Ishikawa (cell line): ENCODE data around the gene SEC14L5.

Experiments
- CEBPB ChIP-seq: IDR thresholded peaks from 2 replicates; pipeline ENCODE4 v1.6.1; 2012
- CREB1 ChIP-seq: IDR thresholded peaks from 2 replicates; pipeline ENCODE4 v1.6.1; 2012; ENCODE audit warnings: low read depth
- EGR1 ChIP-seq: IDR thresholded peaks from 2 replicates; pipeline ENCODE4 v1.6.1; 2012
- EP300 ChIP-seq: IDR thresholded peaks from 2 replicates; pipeline ENCODE4 v1.6.1; 2012; ENCODE audit warnings: borderline replicate concordance
- FOXM1 ChIP-seq: IDR thresholded peaks from 2 replicates; pipeline ENCODE4 v1.6.1; 2012; ENCODE audit warnings: low read depth, borderline replicate concordance
- NFIC ChIP-seq: IDR thresholded peaks from 2 replicates; pipeline ENCODE4 v1.6.1; 2012
- RAD21 ChIP-seq: IDR thresholded peaks from 2 replicates; pipeline ENCODE4 v1.6.1; 2012; ENCODE audit warnings: low read depth
- REST ChIP-seq: IDR thresholded peaks from 2 replicates; pipeline ENCODE4 v1.6.1; 2012; ENCODE audit warnings: low read depth, mild to moderate bottlenecking
- TAF1 ChIP-seq: IDR thresholded peaks from 2 replicates; pipeline ENCODE4 v1.6.1; 2012; ENCODE audit warnings: low read depth, mild to moderate bottlenecking
- TCF12 ChIP-seq: IDR thresholded peaks from 2 replicates; pipeline ENCODE4 v1.6.1; 2012; ENCODE audit warnings: low read depth
- TEAD4 ChIP-seq: IDR thresholded peaks from 2 replicates; pipeline ENCODE4 v1.6.1; 2012
- YY1 ChIP-seq: IDR thresholded peaks from 2 replicates; pipeline ENCODE4 v1.6.1; 2012; ENCODE audit warnings: low read depth
- ZBTB7A ChIP-seq: IDR thresholded peaks from 2 replicates; pipeline ENCODE4 v1.6.1; 2012; ENCODE audit warnings: low read depth
- TF ChIP-seq, protein P1 (sequence below): IDR thresholded peaks from 2 replicates; pipeline ENCODE4 v1.6.1; 2012
- TF ChIP-seq, protein P2 (sequence below): IDR thresholded peaks from 2 replicates; pipeline ENCODE4 v1.6.1; 2012

Gene SEC14L5

DNA sequence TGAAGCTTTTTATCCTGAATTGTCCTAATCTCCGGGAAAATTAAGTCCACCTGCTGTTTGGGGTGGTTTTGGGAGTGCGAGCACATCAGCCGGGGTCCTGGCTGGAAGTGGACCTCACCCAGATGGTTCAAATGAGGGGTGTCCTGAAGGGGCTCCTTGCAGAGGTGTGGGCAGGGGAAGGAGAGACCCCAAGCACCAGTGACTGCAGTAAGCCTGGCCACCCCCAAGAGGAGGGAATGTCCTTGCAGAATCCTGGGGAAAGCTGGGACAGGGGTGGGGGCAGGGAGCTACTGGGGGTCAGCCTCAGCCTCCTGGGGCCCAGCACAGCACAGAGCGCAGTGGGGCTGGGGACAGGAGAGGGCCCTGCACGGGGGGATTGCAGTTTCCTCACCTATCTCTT is 46.2 kb downstream of the SEC14L5 start:
- no peak for TF ChIP-seq YY1
- no peak for TF ChIP-seq FOXM1
- no peak for TF ChIP-seq EGR1
- TF ChIP-seq, protein P1, sequence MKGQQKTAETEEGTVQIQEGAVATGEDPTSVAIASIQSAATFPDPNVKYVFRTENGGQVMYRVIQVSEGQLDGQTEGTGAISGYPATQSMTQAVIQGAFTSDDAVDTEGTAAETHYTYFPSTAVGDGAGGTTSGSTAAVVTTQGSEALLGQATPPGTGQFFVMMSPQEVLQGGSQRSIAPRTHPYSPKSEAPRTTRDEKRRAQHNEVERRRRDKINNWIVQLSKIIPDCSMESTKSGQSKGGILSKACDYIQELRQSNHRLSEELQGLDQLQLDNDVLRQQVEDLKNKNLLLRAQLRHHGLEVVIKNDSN, result no peak
- no peak for TF ChIP-seq CEBPB
- no peak for TF ChIP-seq TAF1
- no peak for TF ChIP-seq TEAD4
- TF ChIP-seq REST, result no peak

DNA sequence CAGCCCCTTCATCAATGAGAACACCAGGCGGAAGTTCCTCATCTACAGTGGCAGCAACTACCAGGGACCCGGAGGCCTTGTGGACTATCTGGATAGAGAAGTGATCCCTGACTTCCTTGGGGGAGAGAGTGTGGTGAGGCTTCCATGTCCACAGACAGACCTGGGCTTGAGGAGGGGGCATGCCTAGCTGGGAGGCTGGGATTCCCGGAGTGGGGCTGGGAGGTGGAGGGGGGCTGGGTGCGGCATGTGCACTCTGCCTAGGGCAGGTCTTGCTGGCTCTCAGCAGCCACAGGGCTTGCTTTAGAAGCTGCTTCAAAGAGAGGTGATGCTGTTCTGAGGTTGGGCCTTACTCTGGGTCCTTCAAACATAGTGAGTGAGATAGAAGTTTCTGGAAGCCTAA is 47.8 kb downstream of the SEC14L5 start:
- TF ChIP-seq REST (no peak), EGR1 (no peak), EP300 (no peak), TAF1 (no peak), NFIC (no peak), RAD21 (no peak), ZBTB7A (no peak)
- TF ChIP-seq, protein P2, sequence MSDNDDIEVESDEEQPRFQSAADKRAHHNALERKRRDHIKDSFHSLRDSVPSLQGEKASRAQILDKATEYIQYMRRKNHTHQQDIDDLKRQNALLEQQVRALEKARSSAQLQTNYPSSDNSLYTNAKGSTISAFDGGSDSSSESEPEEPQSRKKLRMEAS, result no peak

DNA sequence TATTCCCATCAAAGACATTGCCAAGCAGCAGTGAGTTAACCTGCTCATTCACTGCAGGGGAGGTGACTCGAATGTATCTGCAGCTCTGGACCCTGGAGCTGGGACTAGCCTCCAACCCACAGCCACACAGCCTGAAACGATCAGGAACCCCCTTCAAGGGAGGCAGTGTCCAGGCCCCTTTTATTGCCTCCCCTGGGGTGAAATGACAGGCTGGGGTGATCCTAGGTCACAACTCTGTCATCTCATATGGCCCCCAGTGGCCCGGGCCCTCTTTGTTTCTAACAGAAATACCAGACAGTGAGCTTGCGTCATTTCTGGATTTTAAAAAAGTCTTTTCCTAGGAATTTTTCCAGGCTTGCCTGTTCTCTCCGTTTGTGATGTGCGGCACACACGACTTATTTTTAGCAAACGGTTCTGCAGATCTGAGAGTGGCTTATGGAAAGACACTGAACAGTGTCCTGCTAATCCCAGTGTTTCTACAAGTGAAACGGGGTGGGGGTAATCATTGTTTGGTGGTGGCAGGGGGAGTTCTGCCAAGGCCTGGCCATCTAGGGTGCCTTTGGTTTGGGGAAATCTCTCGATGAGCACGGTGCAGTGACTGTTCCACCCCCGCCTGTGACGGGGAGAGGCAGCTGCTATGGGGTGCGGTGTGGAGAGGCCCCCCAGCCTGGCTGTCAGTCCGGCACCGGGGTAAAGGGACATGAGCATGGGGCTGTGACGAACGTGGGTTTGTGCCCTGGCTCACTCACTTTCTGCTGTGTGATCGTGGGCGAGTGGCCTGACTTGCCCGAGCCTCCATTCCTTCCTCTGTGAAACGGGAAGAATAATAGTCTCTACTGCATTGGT is 48.4 kb downstream of the SEC14L5 start:
- TF ChIP-seq, protein P1, result no peak
- TF ChIP-seq TEAD4, result no peak
- no peak for TF ChIP-seq EP300

DNA sequence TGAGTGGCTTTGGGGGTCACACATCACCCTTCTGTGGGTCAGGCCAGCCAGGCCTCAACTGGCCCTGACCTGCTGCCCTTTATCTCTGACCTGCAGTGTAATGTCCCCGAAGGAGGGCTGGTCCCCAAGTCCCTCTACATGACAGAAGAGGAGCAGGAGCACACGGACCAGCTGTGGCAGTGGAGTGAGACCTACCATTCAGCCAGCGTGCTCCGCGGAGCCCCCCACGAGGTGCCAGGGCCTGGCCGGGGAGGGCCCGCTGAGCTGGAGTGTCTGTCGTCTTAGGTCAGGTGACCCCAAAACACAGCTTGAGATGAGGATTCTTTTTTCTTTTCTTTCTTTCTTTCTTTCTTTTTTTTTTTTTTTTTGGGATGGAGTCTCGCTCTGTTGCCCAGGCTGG is 49.1 kb downstream of the SEC14L5 start:
- TF ChIP-seq TCF12, result no peak
- no peak for TF ChIP-seq ZBTB7A
- TF ChIP-seq TAF1, result no peak
- TF ChIP-seq FOXM1, result no peak
- TF ChIP-seq YY1, result no peak
- TF ChIP-seq CEBPB, result no peak
- no peak for TF ChIP-seq EP300
- no peak for TF ChIP-seq REST
- TF ChIP-seq EGR1, result no peak
- TF ChIP-seq NFIC, result no peak
- TF ChIP-seq, protein P1, result no peak
- no peak for TF ChIP-seq TEAD4
- TF ChIP-seq CREB1, result no peak
- TF ChIP-seq, protein P2, result no peak
- TF ChIP-seq RAD21, result no peak

DNA sequence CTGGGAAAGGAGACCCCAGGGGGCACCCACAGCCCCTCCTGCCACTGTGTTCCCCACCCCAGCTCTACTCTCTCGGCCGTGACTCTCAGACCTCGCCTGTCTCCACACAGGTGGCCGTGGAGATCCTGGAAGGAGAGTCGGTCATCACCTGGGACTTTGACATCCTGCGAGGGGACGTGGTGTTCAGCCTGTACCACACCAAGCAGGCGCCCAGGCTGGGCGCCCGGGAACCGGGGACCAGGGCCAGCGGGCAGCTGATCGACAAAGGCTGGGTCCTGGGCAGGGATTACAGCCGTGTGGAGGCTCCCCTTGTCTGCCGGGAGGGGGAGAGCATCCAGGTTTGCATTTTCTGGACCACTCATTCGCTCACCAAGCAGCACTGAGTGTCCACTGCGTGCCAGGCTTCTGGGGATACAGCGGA is 50.2 kb downstream of the SEC14L5 start:
- TF ChIP-seq TEAD4, result no peak
- TF ChIP-seq RAD21, result no peak
- TF ChIP-seq, protein P2, result no peak
- no peak for TF ChIP-seq FOXM1
- no peak for TF ChIP-seq YY1
- no peak for TF ChIP-seq ZBTB7A
